Heart right ventricle (tissue), 16 donors: ENCODE data around the gene DCLK1. TPM values are rescaled to one million over a fixed set of nuclear protein-coding genes. Genes with fewer than 3 reads are reported as not detected.

Experiments used
- ATAC-seq, 8 donors: fragments of 200-7000 bp; cut with Tn5 transposase; one replicate each; pipeline ENCODE4 v1.9.1; 2020; ENCODE audit warnings: mild to moderate bottlenecking in 8 of 8, moderate library complexity in 8 of 8, moderate number of reproducible peaks in 1 of 8
- DNase-seq, 2 donors: peaks; one replicate each; pipeline ENCODE4 v3.0.0-alpha.2; 2020
- H3K27ac ChIP-seq, 10 donors: fragments of 200-600 bp; sonication (generic) in 2 of 10; one replicate each; pipeline versions ENCODE4 v1.5.0 to v1.8.0; 2020 to 2022; ENCODE audit warnings: mild to moderate bottlenecking in 3 of 10
- H3K27me3 ChIP-seq, 7 donors: fragments of 200-600 bp; one replicate each; pipeline ENCODE4 v1.8.0; 2021 to 2022; ENCODE audit warnings: mild to moderate bottlenecking in 2 of 7
- H3K36me3 ChIP-seq, 9 donors: fragments of 200-600 bp; sonication (generic) in 1 of 9; one replicate each; pipeline versions ENCODE4 v1.5.0 to v1.8.0; 2020 to 2022; ENCODE audit warnings: mild to moderate bottlenecking in 2 of 9
- H3K4me1 ChIP-seq, 9 donors: fragments of 200-600 bp; sonication (generic) in 1 of 9; one replicate each; pipeline versions ENCODE4 v1.5.0 to v1.8.0; 2020 to 2022; ENCODE audit warnings: mild to moderate bottlenecking in 4 of 9
- H3K4me3 ChIP-seq, 10 donors: fragments of 200-600 bp; sonication (generic) in 2 of 10; one replicate each; pipeline versions ENCODE4 v1.5.0 to v1.8.0; 2020 to 2022; ENCODE audit warnings: mild to moderate bottlenecking in 7 of 10, moderate library complexity in 2 of 10
- H3K9me3 ChIP-seq, 11 donors: fragments of 200-600 bp in 10 of 11; sonication (generic) in 2 of 11; one replicate each; pipeline versions ENCODE4 v1.5.0 to v1.8.0; 2013 to 2022; ENCODE audit warnings: mild to moderate bottlenecking in 2 of 11, control low read depth in 1 of 11, moderate library complexity in 1 of 11
- WGBS, 2 donors: extraction: QIAGEN DNeasy Blood & Tissue Kit; methylation state at CpG; one replicate each; pipeline ENCODE4 v1.1.7; 2013; ENCODE audit warnings: inconsistent platforms in 1 of 2; 5-methylcytosine and 5-hydroxymethylcytosine counted together
- intact Hi-C, 10 donors: fragments of 100-400 bp; cut with DNase I; formaldehyde crosslinking; loops; one replicate each; pipeline versions ENCODE4 v1.11.1 to v1.14.2; 2022
- polyA plus RNA-seq, 2 donors: library from polyadenylated mRNA; stranded (reverse); fragments of 200-250 nt; gene quantifications; one replicate each; pipeline ENCODE4 v1.2.3, GENCODE V29; 2013
- total RNA-seq, 10 donors: library from RNA; stranded (reverse); fragmentation: NEBNext Ultra II Directional in 3 of 10; extraction: Animal tissue kit (Norgen Biotek cat#: 25700) in 3 of 10; gene quantifications; one replicate each; pipeline versions ENCODE4 v1.2.1 to v1.2.4, GENCODE V29; 2021 to 2023
- TF ChIP-seq, protein P1 (sequence below), 9 donors: fragments of 200-600 bp; sonication (generic) in 2 of 9; IDR thresholded peaks; one replicate each; pipeline versions ENCODE4 v1.5.0 to v1.8.0; 2021 to 2022; ENCODE audit warnings: antibody characterized with exemption in 9 of 9, mild to moderate bottlenecking in 5 of 9, moderate library complexity in 1 of 9
- donor health status: Arrhythmogenic right ventricular cardiomyopathy.
- donor health status: ischemic (EF 13 %, LVEDD 7.1; RV severe dilation, severe dysfunction).
- donor health status: healthy with polysubstance abuse.
- donor health status: DM: no; HTN: yes; CAD: no.
- donor health status: DM: no; HTN: no; CAD: no.
- donor health status: ischemic (EF 25% LVEDD 6.9; RV normal size, moderate dysfunction).
- donor health status: ischemic (EF 25% LVEDD 5.7; RV mildly dilated, moderate dysfunction).
- donor health status: healthy.
- donor health status: DM: yes; HTN: yes; CAD: no.
- donor health status: Ischemic cardiomyopathy.
- donor health status: ischemic (EF 35%, LVEDD 5.7; RV mildly dilated, moderate dysfunction).
- donor health status: nonischemic (EF 11% LVEDD 7.7; RV severe dilation, severe dysfunction).
- donor health status: DM: yes; HTN: yes; CAD: no.
- donor health status: PGD.
- donor health status: ischemic (EF 29% LVEDD 5.4; RV normal size, mild dysfunction).
- donor health status: nonischemic (EF 23%, LVEDD 6.1; RV moderate dilation, normal function).

The DCLK1 gene
- total and polyA plus RNA-seq, 12 donors: 3.4 to 16.9 (median 9.1) TPM

DNA sequence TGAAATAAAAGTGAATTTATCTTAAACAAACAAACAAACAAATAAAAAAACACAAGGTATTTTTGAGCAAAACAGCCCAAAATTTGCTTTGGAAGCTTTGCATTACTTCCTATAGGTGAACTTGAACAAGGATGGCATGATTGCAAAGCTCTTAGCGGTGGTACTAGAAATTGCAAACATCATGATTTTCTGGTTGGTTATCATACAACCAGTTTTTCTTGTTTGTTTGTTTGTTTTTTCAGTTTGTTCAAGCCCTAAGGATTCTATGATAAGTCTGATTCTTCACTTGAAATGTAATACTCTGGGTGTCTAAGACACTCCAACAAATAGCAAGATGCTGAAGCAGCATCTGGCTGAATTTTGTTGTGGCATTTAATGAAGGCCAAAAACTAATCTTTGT is 15.9 kb downstream of the DCLK1 start:
- no peak overlapping the region for H3K27ac ChIP-seq
- peaks cover 0 to 10% (median 0%) of the 10 kb centered on the region in 9 donors for H3K36me3 ChIP-seq
- DNase-seq: no peak
- ATAC-seq: no peak
- 98 to 100% methylated on average over 1 of the region's 1 CpG for WGBS, 2 donors
- intact Hi-C loops: loop anchor here in 1 of 10 donors (10.0 kb wide), 1 partner anchor 69 kb away; no protein-coding TSS in a partner anchor
- H3K4me1 ChIP-seq: peaks cover 0 to 20% (median 4%) of the 10 kb centered on the region in 9 donors
- H3K27me3 ChIP-seq: no peaks in the 10 kb centered on the region
- H3K9me3 ChIP-seq: no peaks in the 10 kb centered on the region
- H3K4me3 ChIP-seq: no peak overlapping the region
- TF ChIP-seq, protein P1, sequence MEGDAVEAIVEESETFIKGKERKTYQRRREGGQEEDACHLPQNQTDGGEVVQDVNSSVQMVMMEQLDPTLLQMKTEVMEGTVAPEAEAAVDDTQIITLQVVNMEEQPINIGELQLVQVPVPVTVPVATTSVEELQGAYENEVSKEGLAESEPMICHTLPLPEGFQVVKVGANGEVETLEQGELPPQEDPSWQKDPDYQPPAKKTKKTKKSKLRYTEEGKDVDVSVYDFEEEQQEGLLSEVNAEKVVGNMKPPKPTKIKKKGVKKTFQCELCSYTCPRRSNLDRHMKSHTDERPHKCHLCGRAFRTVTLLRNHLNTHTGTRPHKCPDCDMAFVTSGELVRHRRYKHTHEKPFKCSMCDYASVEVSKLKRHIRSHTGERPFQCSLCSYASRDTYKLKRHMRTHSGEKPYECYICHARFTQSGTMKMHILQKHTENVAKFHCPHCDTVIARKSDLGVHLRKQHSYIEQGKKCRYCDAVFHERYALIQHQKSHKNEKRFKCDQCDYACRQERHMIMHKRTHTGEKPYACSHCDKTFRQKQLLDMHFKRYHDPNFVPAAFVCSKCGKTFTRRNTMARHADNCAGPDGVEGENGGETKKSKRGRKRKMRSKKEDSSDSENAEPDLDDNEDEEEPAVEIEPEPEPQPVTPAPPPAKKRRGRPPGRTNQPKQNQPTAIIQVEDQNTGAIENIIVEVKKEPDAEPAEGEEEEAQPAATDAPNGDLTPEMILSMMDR (IDR thresholded peaks at IDR 0.05): no peak

- TF ChIP-seq, protein P1 (IDR thresholded peaks at IDR 0.05): no peak
- no peaks in the 10 kb centered on the region for H3K9me3 ChIP-seq
- intact Hi-C loops: loop anchor here in 1 of 10 donors (10.0 kb wide), 1 partner anchor 71 kb away; no protein-coding TSS in a partner anchor
- peaks cover 0 to 20% (median 4%) of the 10 kb centered on the region in 9 donors for H3K4me1 ChIP-seq
- H3K27ac ChIP-seq: no peak overlapping the region
- DNase-seq (no peak), ATAC-seq (no peak)
- no peaks in the 10 kb centered on the region for H3K27me3 ChIP-seq
- no peak overlapping the region for H3K4me3 ChIP-seq
- H3K36me3 ChIP-seq: peaks cover 0 to 10% (median 0%) of the 10 kb centered on the region in 9 donors
- 81 to 83% methylated on average over 1 of the region's 1 CpG for WGBS, 2 donors
Observed at GRCh38 chr13:36114233-36114632, 16.9 kb downstream of the DCLK1 start.

- TF ChIP-seq, protein P1 (IDR thresholded peaks at IDR 0.05): no peak
- Histone ChIP-seq H3K4me1 (peaks cover 0 to 18% (median 4%) of the 10 kb centered on the region in 9 donors), H3K9me3 (no peaks in the 10 kb centered on the region), H3K4me3 (no peak overlapping the region), H3K27me3 (no peaks in the 10 kb centered on the region), H3K36me3 (peaks cover 0 to 10% (median 0%) of the 10 kb centered on the region in 9 donors), H3K27ac (no peak overlapping the region)
- intact Hi-C loops: no loop called here
- ATAC-seq (no peak), DNase-seq (no peak)
- WGBS, 2 donors: 64 to 72% methylated on average over 2 of the region's 2 CpGs
Observed at GRCh38 chr13:36108954-36109353, 22.2 kb downstream of the DCLK1 start.

GRCh38 chr13:36108342-36108741 is 22.8 kb downstream of the DCLK1 start:
- H3K27me3 ChIP-seq: no peaks in the 10 kb centered on the region
- H3K36me3 ChIP-seq: peaks cover 0 to 10% (median 0%) of the 10 kb centered on the region in 9 donors
- WGBS, 2 donors: 72 to 80% methylated on average over 7 of the region's 7 CpGs
- ATAC-seq (no peak), DNase-seq (no peak)
- H3K27ac ChIP-seq: no peak overlapping the region
- TF ChIP-seq, protein P1 (IDR thresholded peaks at IDR 0.05): no peak
- intact Hi-C loops: no loop called here
- H3K4me3 ChIP-seq: no peak overlapping the region
- peaks cover 0 to 13% (median 4%) of the 10 kb centered on the region in 9 donors for H3K4me1 ChIP-seq
- no peaks in the 10 kb centered on the region for H3K9me3 ChIP-seq
